ENCODE data around the gene CRADD.
"Not testable (repeated sequence)": the region's sequence is repeated elsewhere in the genome, so short reads cannot be mapped to it uniquely, and the experiment has no call there.

Gene CRADD

GRCh38 chr12:93677195-93678064 lies at the start of gene CRADD:
TSS of gene CRADD (plus strand) at chr12:93677375.
- peak; percentile 34 to 93 (median 81) for DNase-seq

GRCh38 chr12:93632383-93632782 lies 44.8 kb upstream of the CRADD start:
- DNase-seq = no peak

DNA sequence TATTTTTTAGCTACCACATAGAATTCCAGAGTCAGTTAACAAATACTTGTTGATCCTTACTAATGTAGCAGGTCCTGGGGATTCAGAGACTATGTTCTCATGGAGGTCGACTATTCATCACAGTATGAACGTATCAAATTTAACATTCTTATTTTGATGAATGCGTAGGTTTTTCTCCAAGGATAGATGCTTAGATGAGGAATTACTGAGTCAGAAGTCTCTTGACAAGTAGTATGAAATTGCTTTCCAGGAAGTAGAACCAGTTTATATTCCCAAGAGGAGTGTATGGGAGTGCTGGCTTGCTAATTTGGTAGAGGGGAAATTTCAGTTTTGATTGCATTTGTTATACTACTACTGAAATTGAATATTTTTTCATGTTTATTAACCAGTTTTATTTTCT lies 42.8 kb upstream of the CRADD start:
- DNase-seq = no peak

DNA sequence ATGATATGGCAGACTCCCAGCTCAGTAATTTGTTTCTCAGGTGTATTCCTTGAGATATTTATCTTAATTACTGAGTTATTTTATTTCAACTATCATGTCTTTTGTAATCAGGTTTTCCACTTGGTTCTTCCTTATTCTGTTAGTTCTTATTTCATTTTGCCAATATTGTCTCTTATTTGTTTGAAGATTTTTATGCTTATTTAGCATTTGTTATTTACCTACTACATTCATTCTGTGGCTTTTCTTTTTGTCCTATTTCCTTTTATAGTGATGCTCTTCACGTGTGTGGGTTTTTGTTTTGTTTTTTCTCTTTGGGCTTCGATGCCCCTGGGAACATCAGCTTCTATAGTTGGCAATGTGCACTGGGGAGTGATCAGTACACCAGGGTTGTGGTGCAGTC lies 40.5 kb upstream of the CRADD start:
- DNase-seq = no peak

- no peak for DNase-seq
These were observed 39.1 kb upstream of the CRADD start for GRCh38 chr12:93638095-93638494.

GRCh38 chr12:93638954-93639353 lies 38.2 kb upstream of the CRADD start:
- DNase-seq = no peak

GRCh38 chr12:93639406-93639805 lies 37.8 kb upstream of the CRADD start:
- no peak for DNase-seq

- not testable (repeated sequence) for DNase-seq
These were observed 35.8 kb upstream of the CRADD start for GRCh38 chr12:93641380-93641779.

- DNase-seq = no peak
These were observed 34.4 kb upstream of the CRADD start for GRCh38 chr12:93642751-93643150.

GRCh38 chr12:93645702-93646101 lies 31.5 kb upstream of the CRADD start:
- DNase-seq = no peak

DNA sequence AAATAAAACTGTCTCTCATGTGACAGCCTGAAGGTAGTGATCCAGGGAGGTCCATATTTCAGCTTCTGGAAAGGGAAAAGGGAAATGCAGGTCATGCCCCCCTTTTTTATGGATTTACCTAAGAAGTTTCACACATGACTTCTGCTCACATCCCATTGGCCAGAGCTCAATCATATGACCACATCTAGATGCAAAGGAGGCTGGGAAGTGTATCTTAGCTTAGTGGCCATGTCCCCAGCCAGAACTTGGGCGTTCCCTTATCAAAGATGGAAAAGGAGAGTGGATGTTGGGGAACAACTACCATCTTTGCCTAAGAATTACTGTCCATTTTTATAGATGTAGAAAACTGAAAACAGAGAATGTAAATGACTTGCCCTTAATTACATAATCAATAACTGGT lies 26.5 kb upstream of the CRADD start:
- no peak for DNase-seq

DNA sequence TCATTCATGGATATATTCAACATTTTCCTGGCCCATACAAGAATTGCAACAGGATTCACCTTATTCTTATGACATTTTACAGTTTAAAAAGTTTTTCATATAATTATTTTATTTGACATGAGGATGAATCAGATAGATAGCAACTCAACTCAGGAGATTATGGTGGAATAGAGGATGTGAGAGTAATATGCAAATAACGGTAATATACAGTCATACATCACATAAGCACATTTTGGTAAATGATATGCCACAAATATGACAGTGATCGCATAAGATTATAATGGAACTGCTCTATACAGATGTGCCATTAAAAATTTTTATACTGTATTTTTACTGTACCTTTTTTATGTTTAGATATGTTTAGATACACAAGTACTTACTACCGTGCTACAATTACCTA lies 24.1 kb upstream of the CRADD start:
- no peak for DNase-seq

GRCh38 chr12:93653712-93654111 lies 23.5 kb upstream of the CRADD start:
- no peak for DNase-seq

GRCh38 chr12:93654421-93654820 lies 22.8 kb upstream of the CRADD start:
- no peak for DNase-seq

- DNase-seq = no peak
These were observed 20.1 kb upstream of the CRADD start for GRCh38 chr12:93657071-93657470.

DNA sequence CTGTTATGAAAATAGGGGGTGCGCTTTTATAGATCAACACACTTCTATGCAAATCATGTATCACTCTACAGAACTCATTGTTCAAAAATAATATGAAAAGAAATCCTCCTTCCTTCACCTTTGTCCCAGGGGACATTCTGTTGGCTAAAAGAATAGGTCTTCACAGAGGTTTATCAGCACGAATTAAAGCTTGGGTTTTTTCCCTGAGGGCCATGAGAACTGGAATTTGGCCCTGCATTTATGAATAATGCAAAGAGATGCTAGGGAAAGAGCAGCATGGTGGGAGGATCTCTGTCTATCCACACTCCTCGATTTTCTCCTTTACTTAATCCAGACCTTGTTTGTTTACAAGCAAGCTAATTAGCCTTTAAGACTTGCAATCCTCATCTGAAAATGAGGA lies 16.2 kb upstream of the CRADD start:
- DNase-seq = no peak

DNA sequence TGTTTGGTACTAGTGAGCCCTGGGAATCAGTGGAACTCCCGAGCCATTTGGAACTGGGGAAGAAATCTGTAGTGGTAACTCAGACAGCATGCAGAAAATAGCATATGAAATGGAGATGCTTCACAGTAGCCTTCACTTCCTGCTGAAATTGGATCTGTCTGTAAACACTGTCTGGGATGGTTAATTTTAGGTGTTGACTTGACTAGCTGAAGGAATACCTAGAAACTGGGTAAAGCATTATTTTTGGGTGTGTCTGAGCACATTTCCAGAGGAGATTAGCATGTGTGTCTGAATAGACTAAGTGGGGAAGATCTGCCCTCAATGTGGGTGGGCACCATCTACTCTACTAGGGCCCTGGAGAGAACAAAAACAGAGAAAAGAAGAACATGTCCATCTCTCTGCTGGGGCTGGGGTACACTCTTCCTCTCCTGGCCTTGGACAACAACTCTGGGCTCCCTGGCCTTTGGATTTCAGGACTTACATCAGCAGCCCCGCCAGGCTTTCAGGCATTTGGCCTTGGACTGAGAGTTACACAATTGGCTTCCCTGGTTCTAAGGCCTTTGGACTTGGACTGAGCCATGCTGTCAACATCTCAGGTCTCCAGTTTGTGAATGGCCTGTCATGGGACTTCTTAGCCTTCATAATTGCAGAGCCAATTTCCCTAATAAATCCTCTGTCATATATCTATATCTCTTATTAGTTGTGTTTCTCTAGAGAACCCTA lies 14.0 kb upstream of the CRADD start:
- DNase-seq = no peak

GRCh38 chr12:93663729-93664084 lies 13.5 kb upstream of the CRADD start:
- no peak for DNase-seq

- DNase-seq = no peak
These were observed 12.5 kb upstream of the CRADD start for GRCh38 chr12:93664573-93665138.

GRCh38 chr12:93667672-93668071 lies 9.5 kb upstream of the CRADD start:
- DNase-seq = no peak

DNA sequence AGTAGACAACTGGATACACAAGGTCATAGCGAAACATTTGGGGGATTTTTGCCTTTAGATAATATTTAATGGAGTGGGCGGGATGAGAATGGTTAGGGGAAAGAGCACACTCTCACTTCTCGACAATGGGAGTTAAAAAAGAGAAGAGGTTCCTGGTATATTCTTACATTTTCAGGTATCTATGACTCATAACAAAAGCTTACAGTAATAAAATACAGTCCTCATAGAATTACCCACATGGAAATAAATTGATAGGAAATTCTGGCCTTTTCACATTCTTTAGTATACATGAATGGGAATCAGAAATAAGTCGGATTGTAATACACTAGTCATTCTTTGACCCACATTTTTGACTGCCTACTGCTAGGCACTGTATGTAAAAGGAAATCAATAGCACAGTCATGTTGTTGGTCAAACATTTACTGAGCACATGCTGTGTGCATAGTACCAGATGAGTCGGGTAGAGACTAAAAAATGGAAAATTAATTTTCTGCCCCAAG lies 8.2 kb upstream of the CRADD start:
- DNase-seq = no peak

DNA sequence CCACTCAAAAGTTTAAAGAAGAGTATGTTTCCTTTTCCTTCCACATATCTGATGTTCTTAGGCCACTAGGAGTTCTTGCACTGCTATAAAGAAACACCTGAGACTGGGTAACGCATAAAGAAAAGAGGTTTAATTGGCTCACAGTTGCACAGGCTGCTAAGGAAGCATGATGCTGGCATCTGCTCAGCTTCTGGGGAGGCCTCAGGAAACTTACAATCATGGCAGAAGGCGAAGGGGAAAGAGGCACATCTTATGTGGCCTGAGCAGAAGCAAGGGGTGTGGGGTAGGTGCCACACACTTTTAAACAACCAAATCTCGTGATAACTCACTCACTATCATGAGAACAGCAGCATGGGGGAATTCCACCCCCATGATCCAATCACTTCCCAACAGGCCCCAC lies 7.7 kb upstream of the CRADD start:
- DNase-seq = no peak

DNA sequence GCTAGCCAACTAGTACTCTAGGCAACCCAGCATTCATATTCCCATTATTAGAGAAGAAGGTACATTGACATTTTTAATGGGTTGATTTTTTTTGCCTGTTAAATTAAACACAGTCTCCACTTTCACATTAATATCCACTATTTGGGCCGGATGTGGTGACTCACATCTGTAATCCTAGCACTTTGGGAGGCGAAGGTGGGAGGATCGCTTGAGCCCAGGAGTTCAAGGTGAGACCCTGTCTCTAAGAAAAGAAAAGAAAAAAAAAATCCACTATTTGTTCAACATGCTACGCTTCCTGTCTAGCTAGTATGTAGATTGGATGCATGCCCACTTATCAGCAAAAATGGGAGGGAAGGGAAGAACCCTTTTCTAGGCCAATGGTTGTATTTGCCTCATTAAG lies 7.1 kb upstream of the CRADD start:
- DNase-seq = no peak

GRCh38 chr12:93671044-93671443 lies 6.1 kb upstream of the CRADD start:
- no peak for DNase-seq
